Sigmoid colon (tissue), 4 donors: ENCODE measurements around the gene KAT2A.

ENCODE experiments used
- EP300 ChIP-seq, 4 donors: sonication (generic); formaldehyde crosslinking; IDR thresholded peaks; one replicate each; pipeline ENCODE4 v1.6.1; 2017; ENCODE audit warnings: antibody characterized with exemption in 4 of 4
- POLR2A ChIP-seq, 2 donors: fragments of 450-650 bp; IDR thresholded peaks; one replicate each; pipeline ENCODE4 v1.6.1; 2016; ENCODE audit warnings: antibody characterized with exemption in 2 of 2, mild to moderate bottlenecking in 2 of 2, moderate library complexity in 2 of 2
- POLR2AphosphoS5 ChIP-seq, 4 donors: sonication (generic); formaldehyde crosslinking; IDR thresholded peaks; one replicate each; pipeline ENCODE4 v1.6.1; 2017; ENCODE audit warnings: antibody characterized with exemption in 4 of 4
- TF ChIP-seq, protein P1 (sequence below), 4 experiments: fragments of 450-650 bp in 3 of 4; fragments of 200-600 bp in 1 of 4; IDR thresholded peaks; one replicate each; pipeline ENCODE4 v1.5.1; 2016 to 2019; ENCODE audit warnings: antibody characterized with exemption in 4 of 4, mild to moderate bottlenecking in 3 of 4, moderate library complexity in 2 of 4

DNA sequence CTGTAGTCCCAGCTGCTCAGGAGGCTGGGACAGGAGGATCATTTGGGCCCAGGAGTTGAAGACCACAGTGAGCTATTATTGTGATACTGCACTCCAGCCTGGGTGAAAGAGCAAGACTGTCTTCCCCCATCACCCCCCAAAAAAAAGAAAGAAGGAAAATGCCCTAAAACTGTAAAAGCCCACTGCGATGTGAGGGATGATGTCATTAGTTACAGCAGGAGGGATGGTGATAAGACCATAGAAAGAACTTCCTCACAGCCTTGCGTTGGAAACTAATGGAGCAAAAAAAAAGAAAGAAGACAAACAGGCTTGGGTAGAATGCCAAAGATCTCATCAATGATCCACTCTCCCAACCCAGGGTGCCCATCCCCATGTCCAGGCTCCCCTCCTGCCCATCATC, 41.6 kb downstream of the KAT2A start:
- no peak for TF ChIP-seq POLR2AphosphoS5 (IDR thresholded peaks at IDR 0.05)
- TF ChIP-seq, protein P1, sequence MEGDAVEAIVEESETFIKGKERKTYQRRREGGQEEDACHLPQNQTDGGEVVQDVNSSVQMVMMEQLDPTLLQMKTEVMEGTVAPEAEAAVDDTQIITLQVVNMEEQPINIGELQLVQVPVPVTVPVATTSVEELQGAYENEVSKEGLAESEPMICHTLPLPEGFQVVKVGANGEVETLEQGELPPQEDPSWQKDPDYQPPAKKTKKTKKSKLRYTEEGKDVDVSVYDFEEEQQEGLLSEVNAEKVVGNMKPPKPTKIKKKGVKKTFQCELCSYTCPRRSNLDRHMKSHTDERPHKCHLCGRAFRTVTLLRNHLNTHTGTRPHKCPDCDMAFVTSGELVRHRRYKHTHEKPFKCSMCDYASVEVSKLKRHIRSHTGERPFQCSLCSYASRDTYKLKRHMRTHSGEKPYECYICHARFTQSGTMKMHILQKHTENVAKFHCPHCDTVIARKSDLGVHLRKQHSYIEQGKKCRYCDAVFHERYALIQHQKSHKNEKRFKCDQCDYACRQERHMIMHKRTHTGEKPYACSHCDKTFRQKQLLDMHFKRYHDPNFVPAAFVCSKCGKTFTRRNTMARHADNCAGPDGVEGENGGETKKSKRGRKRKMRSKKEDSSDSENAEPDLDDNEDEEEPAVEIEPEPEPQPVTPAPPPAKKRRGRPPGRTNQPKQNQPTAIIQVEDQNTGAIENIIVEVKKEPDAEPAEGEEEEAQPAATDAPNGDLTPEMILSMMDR (IDR thresholded peaks at IDR 0.05): no peak
- TF ChIP-seq EP300 (IDR thresholded peaks at IDR 0.05): no peak
- TF ChIP-seq POLR2A (IDR thresholded peaks at IDR 0.05): no peak
